IMR-90 (cell line): Measurements from ENCODE around the gene HAP1. TPM values are rescaled to one million over a fixed set of nuclear protein-coding genes. Genes with fewer than 3 reads are reported as not detected.

Experiments used
- ATAC-seq: fragments of 200-7000 bp; cut with Tn5 transposase; 2 replicates; pipeline ENCODE4 v1.9.1; 2020; ENCODE audit warnings: low read depth, mild to moderate bottlenecking, moderate library complexity
- BruUV-seq: library from RNA; stranded (reverse); fragments of 400-500 nt; replicated peaks from 2 replicates; lab custom pipeline; 2021; lab: Mats Ljungman, UMichigan
- CTCF ChIA-PET: fragments of 300-600 bp; formaldehyde crosslinking; extraction: SDS; loops from one replicate; lab custom pipeline; 2021; ENCODE audit warnings: antibody characterized with exemption; lab: Yijun Ruan, JAX
- POLR2A ChIA-PET: fragments of 300-600 bp; sonication (Branson Sonifier 250); formaldehyde crosslinking; loops from one replicate; lab custom pipeline; 2022; ENCODE audit warnings: antibody characterized with exemption; ENCODE audit not compliant: unreplicated experiment; lab: Charles Lee
- DNase-seq: peaks from one replicate; pipeline ENCODE4 v3.0.0; 2013
- H2AFZ ChIP-seq: replicated peaks from 2 replicates; pipeline ENCODE3; 2013; ENCODE audit warnings: low read length, mild to moderate bottlenecking; ENCODE audit not compliant: poor library complexity
- H2AK5ac ChIP-seq: 2 replicates; pipeline ENCODE4 v1.6.1; 2013; ENCODE audit warnings: low read depth, low read length, inconsistent platforms
- H2AK9ac ChIP-seq: replicated peaks from 2 replicates; pipeline ENCODE3; 2013; ENCODE audit warnings: mild to moderate bottlenecking, low read depth, low read length, moderate library complexity; ENCODE audit not compliant: poor library complexity
- H2BK120ac ChIP-seq: 2 replicates; pipeline ENCODE4 v1.6.1; 2013; ENCODE audit warnings: low read depth, low read length, inconsistent platforms
- H2BK15ac ChIP-seq: 3 replicates; pipeline ENCODE4 v1.6.1; 2013; ENCODE audit warnings: low read depth, low read length, inconsistent platforms
- H2BK20ac ChIP-seq: 2 replicates; pipeline ENCODE4 v1.6.1; 2013; ENCODE audit warnings: low read depth, mild to moderate bottlenecking, inconsistent platforms, low read length, moderate library complexity
- H2BK5ac ChIP-seq: 2 replicates; pipeline ENCODE4 v1.6.1; 2013; ENCODE audit warnings: mild to moderate bottlenecking, low read depth, low read length, inconsistent platforms; ENCODE audit not compliant: poor library complexity, severe bottlenecking
- H3K14ac ChIP-seq: replicated peaks from 2 replicates; pipeline ENCODE4 v1.6.1; 2013; ENCODE audit warnings: low read depth, low read length, inconsistent platforms
- H3K18ac ChIP-seq: 2 replicates; pipeline ENCODE4 v1.6.1; 2013; ENCODE audit warnings: low read depth, low read length, control low read depth
- H3K23ac ChIP-seq: 2 replicates; pipeline ENCODE4 v1.6.1; 2013; ENCODE audit warnings: low read depth, low read length, inconsistent platforms
- H3K27ac ChIP-seq: 2 replicates; pipeline ENCODE4 v1.5.1; 2013; ENCODE audit warnings: mild to moderate bottlenecking, control low read depth, low read length; ENCODE audit not compliant: insufficient read depth
- H3K27me3 ChIP-seq: 2 replicates; pipeline ENCODE4 v1.6.1; 2013; ENCODE audit warnings: low read length; ENCODE audit not compliant: control insufficient read depth, insufficient read depth
- H3K36me3 ChIP-seq: 2 replicates; pipeline ENCODE4 v1.6.1; 2013; ENCODE audit warnings: low read length, mixed read lengths; ENCODE audit not compliant: control insufficient read depth, insufficient read depth
- H3K4ac ChIP-seq: 2 replicates; pipeline ENCODE4 v1.6.1; 2013; ENCODE audit warnings: low read depth, low read length, inconsistent platforms
- H3K4me1 ChIP-seq: 2 replicates; pipeline ENCODE4 v1.6.1; 2013; ENCODE audit warnings: low read length, mixed read lengths; ENCODE audit not compliant: control insufficient read depth, insufficient read depth
- H3K4me2 ChIP-seq: 2 replicates; pipeline ENCODE4 v1.6.1; 2013; ENCODE audit warnings: low read depth, mild to moderate bottlenecking, control low read depth, low read length, moderate library complexity
- H3K4me3 ChIP-seq: 2 replicates; pipeline ENCODE4 v1.5.1; 2013; ENCODE audit warnings: low read depth, mild to moderate bottlenecking, control low read depth, low read length, moderate library complexity; ENCODE audit not compliant: insufficient read depth
- H3K56ac ChIP-seq: 2 replicates; pipeline ENCODE4 v1.6.1; 2013; ENCODE audit warnings: low read length, inconsistent platforms; ENCODE audit not compliant: insufficient read depth; ENCODE audit errors: extremely low read depth
- H3K79me1 ChIP-seq, 2 experiments: 2 replicates each; pipeline ENCODE4 v1.6.1; 2013; ENCODE audit warnings: low read length in 2 of 2, inconsistent platforms in 1 of 2, low read depth in 1 of 2
- H3K9ac ChIP-seq: 2 replicates; pipeline ENCODE4 v1.6.1; 2013; ENCODE audit warnings: low read depth, low read length, control low read depth
- H3K9me1 ChIP-seq: 2 replicates; pipeline ENCODE4 v1.6.1; 2013; ENCODE audit warnings: low read length, inconsistent platforms; ENCODE audit not compliant: insufficient read depth
- H3K9me3 ChIP-seq: 2 replicates; pipeline ENCODE4 v1.6.1; 2013; ENCODE audit warnings: low read length; ENCODE audit not compliant: control insufficient read depth, insufficient read depth
- H4K20me1 ChIP-seq: 2 replicates; pipeline ENCODE4 v1.6.1; 2013; ENCODE audit warnings: low read length, inconsistent platforms; ENCODE audit not compliant: insufficient read depth
- H4K5ac ChIP-seq: 2 replicates; pipeline ENCODE4 v1.6.1; 2013; ENCODE audit warnings: mild to moderate bottlenecking, low read depth, low read length, control low read depth
- H4K8ac ChIP-seq, 2 experiments: 2 replicates each; pipeline ENCODE4 v1.6.1; 2013; ENCODE audit warnings: low read depth in 2 of 2, low read length in 2 of 2, control low read depth in 1 of 2, inconsistent platforms in 1 of 2
- H4K91ac ChIP-seq: 2 replicates; pipeline ENCODE4 v1.6.1; 2013; ENCODE audit warnings: low read depth, low read length, inconsistent platforms; ENCODE audit not compliant: insufficient read depth
- BHLHE40 ChIP-seq: fragments of 150-350 bp; IDR thresholded peaks from 2 replicates; pipeline ENCODE4 v1.6.1; 2016; ENCODE audit warnings: mild to moderate bottlenecking, low read depth, low read length
- CEBPB ChIP-seq: IDR thresholded peaks from 2 replicates; pipeline ENCODE4 v1.6.1; 2012; ENCODE audit warnings: low read depth, low read length, improper control_type of control experiment
- CHD1 ChIP-seq: IDR thresholded peaks from 2 replicates; pipeline ENCODE4 v1.6.1; 2012; ENCODE audit warnings: low read depth, low read length, improper control_type of control experiment
- FOS ChIP-seq: fragments of 150-350 bp; IDR thresholded peaks from 2 replicates; pipeline ENCODE4 v1.6.1; 2016; ENCODE audit warnings: low read depth, low read length
- MAFK ChIP-seq: IDR thresholded peaks from 2 replicates; pipeline ENCODE4 v1.6.1; 2012; ENCODE audit warnings: low read depth, low read length, improper control_type of control experiment
- MAZ ChIP-seq: IDR thresholded peaks from 2 replicates; pipeline ENCODE4 v1.6.1; 2012; ENCODE audit warnings: low read depth, mild to moderate bottlenecking, low read length, improper control_type of control experiment, moderate library complexity, borderline replicate concordance
- MXI1 ChIP-seq: IDR thresholded peaks from 2 replicates; pipeline ENCODE4 v1.6.1; 2012; ENCODE audit warnings: low read depth, mild to moderate bottlenecking, low read length, moderate library complexity, borderline replicate concordance
- NFE2L2 ChIP-seq: fragments of 150-350 bp; IDR thresholded peaks from 2 replicates; pipeline ENCODE4 v1.6.1; 2016; ENCODE audit warnings: low read depth, mild to moderate bottlenecking, low read length
- POLR2A ChIP-seq: IDR thresholded peaks from 2 replicates; pipeline ENCODE4 v1.6.1; 2012; ENCODE audit warnings: mild to moderate bottlenecking, low read depth, low read length
- RAD21 ChIP-seq: IDR thresholded peaks from 2 replicates; pipeline ENCODE4 v1.6.1; 2012; ENCODE audit warnings: low read length, improper control_type of control experiment
- RCOR1 ChIP-seq: IDR thresholded peaks from 2 replicates; pipeline ENCODE4 v1.6.1; 2012; ENCODE audit warnings: mild to moderate bottlenecking, low read length, improper control_type of control experiment; ENCODE audit not compliant: insufficient replicate concordance
- RFX5 ChIP-seq: IDR thresholded peaks from 2 replicates; pipeline ENCODE4 v1.8.0; 2012; ENCODE audit warnings: low read depth, mild to moderate bottlenecking, low read length, moderate library complexity
- SMC3 ChIP-seq: fragments of 150-350 bp; IDR thresholded peaks from 2 replicates; pipeline ENCODE4 v1.6.1; 2016; ENCODE audit warnings: low read depth, mild to moderate bottlenecking, antibody characterized with exemption, low read length, moderate library complexity
- WGBS, 2 experiments: methylation state at CpG; one replicate each; pipeline versions ENCODE4 v1.1.5 to v1.1.7; 2013; ENCODE audit warnings: missing lambda C conversion rate in 2 of 2; ENCODE audit not compliant: insufficient read length in 1 of 2; ENCODE audit errors: extremely low coverage in 2 of 2; 5-methylcytosine and 5-hydroxymethylcytosine counted together
- dilution Hi-C: fragments of 300-500 bp; cut with HindIII; formaldehyde crosslinking; loops from one replicate; pipeline ENCODE4 v1.14.3; 2018; ENCODE audit warnings: low sequenced_read_pairs; ENCODE audit not compliant: unreplicated experiment
- in situ Hi-C: fragments of 300-500 bp; cut with MboI; formaldehyde crosslinking; loops from 3 replicates; pipeline ENCODE4 v1.14.3; 2019; ENCODE audit warnings: low sequenced_read_pairs, inconsistent platforms, mixed read lengths
- intact Hi-C: fragments of 100-400 bp; cut with micrococcal nuclease; formaldehyde crosslinking; loops from 2 replicates; pipeline ENCODE4 v1.10.0; 2022
- polyA plus RNA-seq, 3 experiments: library from polyadenylated mRNA; depleted of rRNA; stranded (reverse); fragments of >200 nt; gene quantifications; 2 replicates each; pipeline ENCODE4 v1.2.3, GENCODE V29; 2012; ENCODE audit warnings: low replicate concordance in 1 of 3
- total RNA-seq: library from RNA; depleted of rRNA; stranded (reverse); fragments of >200 nt; gene quantifications from 2 replicates; pipeline ENCODE4 v1.2.3, GENCODE V29; 2012
- TF ChIP-seq, protein P1 (sequence below): fragments of 150-350 bp; IDR thresholded peaks from 2 replicates; pipeline ENCODE4 v1.6.1; 2016; ENCODE audit warnings: low read depth, mild to moderate bottlenecking, low read length, moderate library complexity, borderline replicate concordance
- TF ChIP-seq, protein P2 (sequence below): fragments of 150-350 bp; IDR thresholded peaks from 2 replicates; pipeline ENCODE4 v1.6.1; 2017; ENCODE audit warnings: mild to moderate bottlenecking, antibody characterized with exemption, low read length, low read depth
- TF ChIP-seq, protein P3 (sequence below): conservative IDR thresholded peaks from 2 replicates; pipeline ENCODE4 v1.5.1; 2012; ENCODE audit warnings: mild to moderate bottlenecking, low read depth, low read length, improper control_type of control experiment

Gene HAP1
- total and polyA plus RNA-seq, 2 of the 4 experiments (the other 2 are of a cell fraction): under 0.01 to 0.09 TPM

DNA sequence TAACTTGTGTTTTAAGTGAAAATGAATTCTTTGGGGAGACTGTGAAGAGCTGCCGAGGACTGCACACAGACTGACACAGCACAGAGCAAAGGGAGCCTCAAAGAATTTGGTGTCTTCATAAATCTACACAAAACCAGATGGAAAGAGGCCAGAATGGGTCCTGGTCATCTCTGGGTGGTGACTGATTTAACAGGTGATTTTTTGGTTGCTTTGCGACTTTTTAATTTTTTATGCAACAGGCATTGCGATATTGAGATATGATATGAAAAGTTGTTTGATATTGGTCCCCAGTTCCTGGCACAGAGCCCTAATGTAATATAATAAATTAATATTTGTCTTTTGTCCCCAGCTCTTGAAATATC, 58.4 kb downstream of the HAP1 start:
- Histone ChIP-seq H3K14ac (no peak overlapping the region), H2BK15ac (no peak overlapping the region), H4K91ac (no peak overlapping the region), H3K36me3 (no peaks in the 10 kb centered on the region), H2BK120ac (no peak overlapping the region), H3K18ac (no peak overlapping the region), H4K20me1 (no peaks in the 10 kb centered on the region), H3K27ac (no peak overlapping the region), H3K9ac (no peak overlapping the region), H3K4me3 (no peak overlapping the region), H3K9me1 (no peaks in the 10 kb centered on the region), H2AK5ac (no peak overlapping the region), H4K8ac (no peak overlapping the region), H2AFZ (no peak overlapping the region), H3K4ac (no peak overlapping the region), H4K5ac (no peak overlapping the region), H2AK9ac (no peak overlapping the region), H3K4me2 (no peak overlapping the region), H3K4me1 (peaks cover 6% of the 10 kb centered on the region), H3K79me1 (no peaks in the 10 kb centered on the region), H3K27me3 (peaks cover 5% of the 10 kb centered on the region), H3K9me3 (no peaks in the 10 kb centered on the region), H2BK5ac (no peak overlapping the region), H3K23ac (no peak overlapping the region), H3K56ac (no peak overlapping the region), H2BK20ac (no peak overlapping the region)
- POLR2A ChIA-PET: no interaction called here
- ATAC-seq (no peak), DNase-seq (no peak)
- in situ Hi-C loops (no loop called here), dilution Hi-C loops (no loop called here), intact Hi-C loops (no loop called here)
- TF ChIP-seq MAFK: no peak
- no peak for TF ChIP-seq NFE2L2
- TF ChIP-seq MAZ: no peak
- TF ChIP-seq CHD1: no peak
- TF ChIP-seq, protein P1, sequence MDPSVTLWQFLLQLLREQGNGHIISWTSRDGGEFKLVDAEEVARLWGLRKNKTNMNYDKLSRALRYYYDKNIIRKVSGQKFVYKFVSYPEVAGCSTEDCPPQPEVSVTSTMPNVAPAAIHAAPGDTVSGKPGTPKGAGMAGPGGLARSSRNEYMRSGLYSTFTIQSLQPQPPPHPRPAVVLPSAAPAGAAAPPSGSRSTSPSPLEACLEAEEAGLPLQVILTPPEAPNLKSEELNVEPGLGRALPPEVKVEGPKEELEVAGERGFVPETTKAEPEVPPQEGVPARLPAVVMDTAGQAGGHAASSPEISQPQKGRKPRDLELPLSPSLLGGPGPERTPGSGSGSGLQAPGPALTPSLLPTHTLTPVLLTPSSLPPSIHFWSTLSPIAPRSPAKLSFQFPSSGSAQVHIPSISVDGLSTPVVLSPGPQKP: no peak
- no peak for TF ChIP-seq SMC3
- no peak for TF ChIP-seq MXI1
- TF ChIP-seq BHLHE40: no peak
- no peak for TF ChIP-seq POLR2A
- TF ChIP-seq, protein P2, sequence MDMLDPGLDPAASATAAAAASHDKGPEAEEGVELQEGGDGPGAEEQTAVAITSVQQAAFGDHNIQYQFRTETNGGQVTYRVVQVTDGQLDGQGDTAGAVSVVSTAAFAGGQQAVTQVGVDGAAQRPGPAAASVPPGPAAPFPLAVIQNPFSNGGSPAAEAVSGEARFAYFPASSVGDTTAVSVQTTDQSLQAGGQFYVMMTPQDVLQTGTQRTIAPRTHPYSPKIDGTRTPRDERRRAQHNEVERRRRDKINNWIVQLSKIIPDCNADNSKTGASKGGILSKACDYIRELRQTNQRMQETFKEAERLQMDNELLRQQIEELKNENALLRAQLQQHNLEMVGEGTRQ: no peak
- no peak for TF ChIP-seq FOS
- TF ChIP-seq RCOR1: no peak
- no peak for TF ChIP-seq CEBPB
- no peak for TF ChIP-seq RFX5
- TF ChIP-seq RAD21: no peak
- TF ChIP-seq, protein P3, sequence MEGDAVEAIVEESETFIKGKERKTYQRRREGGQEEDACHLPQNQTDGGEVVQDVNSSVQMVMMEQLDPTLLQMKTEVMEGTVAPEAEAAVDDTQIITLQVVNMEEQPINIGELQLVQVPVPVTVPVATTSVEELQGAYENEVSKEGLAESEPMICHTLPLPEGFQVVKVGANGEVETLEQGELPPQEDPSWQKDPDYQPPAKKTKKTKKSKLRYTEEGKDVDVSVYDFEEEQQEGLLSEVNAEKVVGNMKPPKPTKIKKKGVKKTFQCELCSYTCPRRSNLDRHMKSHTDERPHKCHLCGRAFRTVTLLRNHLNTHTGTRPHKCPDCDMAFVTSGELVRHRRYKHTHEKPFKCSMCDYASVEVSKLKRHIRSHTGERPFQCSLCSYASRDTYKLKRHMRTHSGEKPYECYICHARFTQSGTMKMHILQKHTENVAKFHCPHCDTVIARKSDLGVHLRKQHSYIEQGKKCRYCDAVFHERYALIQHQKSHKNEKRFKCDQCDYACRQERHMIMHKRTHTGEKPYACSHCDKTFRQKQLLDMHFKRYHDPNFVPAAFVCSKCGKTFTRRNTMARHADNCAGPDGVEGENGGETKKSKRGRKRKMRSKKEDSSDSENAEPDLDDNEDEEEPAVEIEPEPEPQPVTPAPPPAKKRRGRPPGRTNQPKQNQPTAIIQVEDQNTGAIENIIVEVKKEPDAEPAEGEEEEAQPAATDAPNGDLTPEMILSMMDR: no peak
- no CpG with 5 or more reads among the region's 3 CpGs for WGBS, 2 experiments
- CTCF ChIA-PET: interaction anchor here (1.4 kb wide), 1 partner anchor 10 kb away, joined by 3 read pairs; no protein-coding TSS in a partner anchor
- no TSS peak for BruUV-seq
